ENCODE data around the gene CXCL13.

The CXCL13 gene

DNA sequence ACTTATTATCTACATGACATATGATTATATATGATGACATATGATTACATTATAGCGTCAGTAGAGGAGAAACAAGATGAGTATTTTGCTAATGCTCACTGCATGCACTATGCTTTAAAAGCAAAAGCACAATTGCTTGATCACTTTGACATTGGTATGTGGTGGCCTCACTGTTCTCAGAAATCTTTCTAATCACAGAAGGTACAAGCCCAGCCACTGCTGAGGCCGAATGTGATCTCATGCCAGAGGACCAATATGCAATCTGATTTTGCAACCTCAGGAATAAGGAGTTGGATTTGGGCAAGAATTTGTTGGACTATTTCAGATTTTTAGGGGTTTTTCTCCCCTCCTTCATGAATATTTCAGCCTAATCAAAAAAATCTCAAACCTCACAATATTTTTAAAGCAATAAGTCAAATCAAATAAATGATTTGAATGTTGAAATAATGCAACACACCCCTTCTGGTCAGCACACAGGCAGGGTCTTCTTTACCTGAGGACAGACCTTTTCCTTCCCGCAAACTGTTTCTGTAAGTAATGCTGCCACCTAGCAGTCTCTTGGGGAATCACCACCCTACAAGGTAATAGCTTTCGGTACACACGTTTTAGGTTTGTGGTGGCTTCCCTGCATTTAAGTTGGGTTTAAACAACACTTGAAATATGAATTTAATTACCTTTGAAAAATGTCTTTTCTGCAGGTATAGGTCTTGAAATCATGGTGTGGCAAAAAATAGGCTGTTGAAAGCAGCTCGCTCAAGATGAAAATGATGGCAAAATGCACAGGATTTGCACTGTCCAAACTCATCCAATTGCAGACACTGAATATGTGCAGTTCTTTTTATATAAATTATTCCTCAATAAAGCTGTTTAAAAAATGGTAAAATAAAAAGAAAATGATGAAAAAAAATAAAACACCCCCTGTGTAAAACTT is 4.8 kb upstream of the CXCL13 start:
- H3K4me3 ChIP-seq (ENCODE audit: control insufficient read depth in 1 of 7, extremely low read depth in 1 of 7, insufficient read depth in 4 of 7, low read depth in 2 of 7, low read length in 6 of 7), result no peak overlapping the region
- peak; percentile 36 to 58 (median 50) for DNase-seq
- ChIA-PET CTCF (interaction anchor here (0.8 to 15.8 kb wide), 29 partner anchors 9 to 248 kb away, joined by 3 to 239 read pairs (median 4); no protein-coding TSS in a partner anchor), POLR2A (no interaction called here)
- H3K9me3 ChIP-seq (ENCODE audit: control extremely low read depth in 1 of 5, control insufficient read depth in 4 of 5, insufficient read depth in 2 of 5, low read depth in 1 of 5, low read length in 4 of 5), result no peaks in the 10 kb centered on the region
- H3K36me3 ChIP-seq (ENCODE audit: control insufficient read depth in 4 of 4, insufficient read depth in 4 of 4, low read length in 3 of 4), result no peaks in the 10 kb centered on the region
- no peak overlapping the region for H3K27ac ChIP-seq (ENCODE audit: insufficient read depth in 1 of 2, low read depth in 1 of 2, low read length in 2 of 2, poor library complexity in 1 of 2, severe bottlenecking in 2 of 2)
- WGBS (ENCODE audit: insufficient coverage), result 63% methylated on average over 2 of the region's 6 CpGs
- H3K4me1 ChIP-seq (ENCODE audit: control extremely low read depth in 1 of 4, control insufficient read depth in 4 of 4, insufficient read depth in 4 of 4, low read length in 3 of 4), result no peaks in the 10 kb centered on the region
- H3K27me3 ChIP-seq (replicated peaks in 2 of 5; ENCODE audit: control insufficient read depth in 4 of 5, insufficient read depth in 5 of 5, low read length in 4 of 5), result peaks cover 0 to 2% (median 0%) of the 10 kb centered on the region in 5 experiments

DNA sequence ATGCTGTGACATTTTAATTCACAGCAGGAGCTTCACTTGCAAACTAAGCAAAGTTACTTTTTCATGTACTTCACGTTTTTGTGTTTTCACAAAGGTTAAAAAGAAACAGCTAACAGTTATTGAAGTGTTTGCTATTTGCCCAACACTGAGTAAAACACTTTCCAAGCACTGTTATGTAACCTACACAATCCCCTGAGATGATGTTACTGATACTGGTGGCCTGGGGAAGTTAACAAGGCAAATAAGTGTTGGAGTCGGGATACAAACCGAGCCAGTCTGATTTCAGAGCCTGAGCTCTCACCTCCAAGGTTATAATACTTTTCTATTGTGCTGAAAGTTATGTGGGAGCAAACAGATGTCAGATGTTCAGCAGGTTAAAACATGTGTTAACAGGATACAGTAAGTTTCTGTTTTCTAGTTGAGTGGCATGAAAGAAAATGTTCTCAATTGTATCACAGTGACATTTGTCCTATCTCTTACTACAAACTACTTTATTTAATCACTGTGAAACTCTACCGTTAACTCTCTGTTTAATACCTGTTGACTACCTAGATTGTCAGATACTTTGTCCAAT is 3.9 kb upstream of the CXCL13 start:
- DNase-seq, result no peak
- Histone ChIP-seq H3K27me3 (replicated peaks in 2 of 5; ENCODE audit: control insufficient read depth in 4 of 5, insufficient read depth in 5 of 5, low read length in 4 of 5) (peaks cover 0 to 2% (median 0%) of the 10 kb centered on the region in 5 experiments), H3K36me3 (ENCODE audit: control insufficient read depth in 4 of 4, insufficient read depth in 4 of 4, low read length in 3 of 4) (no peaks in the 10 kb centered on the region), H3K27ac (ENCODE audit: insufficient read depth in 1 of 2, low read depth in 1 of 2, low read length in 2 of 2, poor library complexity in 1 of 2, severe bottlenecking in 2 of 2) (no peak overlapping the region), H3K4me1 (ENCODE audit: control extremely low read depth in 1 of 4, control insufficient read depth in 4 of 4, insufficient read depth in 4 of 4, low read length in 3 of 4) (no peaks in the 10 kb centered on the region), H3K9me3 (ENCODE audit: control extremely low read depth in 1 of 5, control insufficient read depth in 4 of 5, insufficient read depth in 2 of 5, low read depth in 1 of 5, low read length in 4 of 5) (no peaks in the 10 kb centered on the region), H3K4me3 (ENCODE audit: control insufficient read depth in 1 of 7, extremely low read depth in 1 of 7, insufficient read depth in 4 of 7, low read depth in 2 of 7, low read length in 6 of 7) (no peak overlapping the region)
- 100% methylated on average over 4 of the region's 4 CpGs for WGBS (ENCODE audit: insufficient coverage)
- CTCF ChIA-PET, result interaction anchor here (0.8 to 15.8 kb wide), 22 partner anchors 8 to 249 kb away, joined by 3 to 239 read pairs (median 4); no protein-coding TSS in a partner anchor
- POLR2A ChIA-PET, result no interaction called here

DNA sequence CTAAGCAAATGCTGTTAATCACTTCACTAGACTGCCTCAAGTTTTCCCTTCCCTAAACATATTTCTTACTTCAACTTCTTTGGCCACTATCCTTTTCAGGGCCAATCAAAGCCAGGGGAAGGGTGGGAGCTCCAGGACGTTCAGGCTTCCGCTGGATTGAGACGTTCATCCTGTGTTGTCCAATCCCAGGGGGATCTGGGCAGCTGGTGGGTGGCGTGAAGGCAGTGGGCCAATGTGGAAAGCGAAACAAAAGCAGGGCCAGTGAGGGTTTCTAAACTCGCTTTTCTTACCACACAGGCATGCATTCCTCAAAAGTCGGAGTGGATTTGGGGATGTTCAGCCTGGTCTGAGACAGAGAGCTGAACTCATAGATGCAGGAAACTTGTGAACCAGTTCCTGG is 7.6 kb downstream of the CXCL13 start:
- DNase-seq, result no peak
- H3K9me3 ChIP-seq (ENCODE audit: control extremely low read depth in 1 of 5, control insufficient read depth in 4 of 5, insufficient read depth in 2 of 5, low read depth in 1 of 5, low read length in 4 of 5), result no peaks in the 10 kb centered on the region
- ChIA-PET POLR2A (no interaction called here), CTCF (interaction anchor here (1.0 to 1.3 kb wide), 2 partner anchors 10 to 148 kb away, joined by 4 to 5 read pairs; no protein-coding TSS in a partner anchor)
- H3K36me3 ChIP-seq (ENCODE audit: control insufficient read depth in 4 of 4, insufficient read depth in 4 of 4, low read length in 3 of 4), result no peaks in the 10 kb centered on the region
- 99% methylated on average over 7 of the region's 7 CpGs for WGBS (ENCODE audit: insufficient coverage)
- no peak overlapping the region for H3K4me3 ChIP-seq (ENCODE audit: control insufficient read depth in 1 of 7, extremely low read depth in 1 of 7, insufficient read depth in 4 of 7, low read depth in 2 of 7, low read length in 6 of 7)
- no peaks in the 10 kb centered on the region for H3K27me3 ChIP-seq (replicated peaks in 2 of 5; ENCODE audit: control insufficient read depth in 4 of 5, insufficient read depth in 5 of 5, low read length in 4 of 5)
- H3K4me1 ChIP-seq (ENCODE audit: control extremely low read depth in 1 of 4, control insufficient read depth in 4 of 4, insufficient read depth in 4 of 4, low read length in 3 of 4), result no peaks in the 10 kb centered on the region
- no peak overlapping the region for H3K27ac ChIP-seq (ENCODE audit: insufficient read depth in 1 of 2, low read depth in 1 of 2, low read length in 2 of 2, poor library complexity in 1 of 2, severe bottlenecking in 2 of 2)

DNA sequence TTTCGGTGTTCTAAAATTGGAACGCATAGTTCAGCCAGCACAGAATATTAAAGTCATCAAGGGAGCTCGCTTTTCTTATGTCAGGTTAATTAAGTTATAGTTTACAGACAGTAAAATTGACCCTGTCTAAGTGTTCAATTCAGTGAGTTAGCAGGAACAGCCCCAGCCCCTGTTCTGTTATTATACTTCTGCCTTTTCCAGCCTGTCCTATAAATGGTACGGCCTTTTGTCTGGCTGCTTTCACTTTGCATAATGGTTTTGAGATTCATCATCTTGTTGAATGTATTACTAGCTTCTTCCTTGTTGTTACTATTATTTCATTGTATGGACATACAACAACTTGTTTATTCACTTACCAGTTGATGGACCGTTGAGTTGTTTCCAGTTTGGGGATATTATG is 9.5 kb downstream of the CXCL13 start:
- ChIA-PET CTCF (interaction anchor here (0.6 to 1.7 kb wide), 7 partner anchors 9 to 175 kb away, joined by 3 to 11 read pairs (median 3); partner anchors contain the start of gene CXCL13), POLR2A (no interaction called here)
- Histone ChIP-seq H3K27ac (ENCODE audit: insufficient read depth in 1 of 2, low read depth in 1 of 2, low read length in 2 of 2, poor library complexity in 1 of 2, severe bottlenecking in 2 of 2) (no peak overlapping the region), H3K4me3 (ENCODE audit: control insufficient read depth in 1 of 7, extremely low read depth in 1 of 7, insufficient read depth in 4 of 7, low read depth in 2 of 7, low read length in 6 of 7) (no peak overlapping the region), H3K27me3 (replicated peaks in 2 of 5; ENCODE audit: control insufficient read depth in 4 of 5, insufficient read depth in 5 of 5, low read length in 4 of 5) (no peaks in the 10 kb centered on the region), H3K36me3 (ENCODE audit: control insufficient read depth in 4 of 4, insufficient read depth in 4 of 4, low read length in 3 of 4) (no peaks in the 10 kb centered on the region), H3K9me3 (ENCODE audit: control extremely low read depth in 1 of 5, control insufficient read depth in 4 of 5, insufficient read depth in 2 of 5, low read depth in 1 of 5, low read length in 4 of 5) (no peaks in the 10 kb centered on the region), H3K4me1 (ENCODE audit: control extremely low read depth in 1 of 4, control insufficient read depth in 4 of 4, insufficient read depth in 4 of 4, low read length in 3 of 4) (peaks cover 0 to 2% (median 0%) of the 10 kb centered on the region in 4 experiments)
- DNase-seq, result no peak
- WGBS (ENCODE audit: insufficient coverage), result 100% methylated on average over 1 of the region's 5 CpGs

DNA sequence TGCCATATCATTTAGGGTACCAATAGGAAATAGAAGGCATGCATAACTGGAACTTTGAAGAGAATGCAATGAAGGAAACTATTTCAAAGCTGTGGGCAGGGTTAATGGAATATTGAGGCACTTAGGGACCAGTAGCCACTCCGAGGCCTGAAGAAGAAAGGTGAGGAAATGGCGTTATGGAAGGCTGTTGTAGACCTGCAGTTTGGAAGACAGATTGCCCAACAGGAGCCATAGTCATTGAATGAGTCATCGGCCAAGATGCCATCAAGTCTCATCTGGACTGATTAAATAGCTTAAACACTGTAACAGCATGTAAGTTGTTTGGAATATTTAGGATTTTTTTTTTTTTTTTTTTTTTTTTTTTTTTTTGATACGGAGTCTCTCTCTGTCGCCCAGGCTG is 11.6 kb downstream of the CXCL13 start:
- WGBS (ENCODE audit: insufficient coverage), result 100% methylated on average over 1 of the region's 5 CpGs
- POLR2A ChIA-PET, result no interaction called here
- H3K4me3 ChIP-seq (ENCODE audit: control insufficient read depth in 1 of 7, extremely low read depth in 1 of 7, insufficient read depth in 4 of 7, low read depth in 2 of 7, low read length in 6 of 7), result no peak overlapping the region
- no peak overlapping the region for H3K27ac ChIP-seq (ENCODE audit: insufficient read depth in 1 of 2, low read depth in 1 of 2, low read length in 2 of 2, poor library complexity in 1 of 2, severe bottlenecking in 2 of 2)
- DNase-seq, result peak in 1 of 3 donors; percentile 13
- CTCF ChIA-PET, result interaction anchor here (0.8 to 2.7 kb wide), 5 partner anchors 8 to 255 kb away, joined by 3 to 10 read pairs (median 4); no protein-coding TSS in a partner anchor
- peaks cover 0 to 2% (median 0%) of the 10 kb centered on the region in 4 experiments for H3K4me1 ChIP-seq (ENCODE audit: control extremely low read depth in 1 of 4, control insufficient read depth in 4 of 4, insufficient read depth in 4 of 4, low read length in 3 of 4)
- H3K27me3 ChIP-seq (replicated peaks in 2 of 5; ENCODE audit: control insufficient read depth in 4 of 5, insufficient read depth in 5 of 5, low read length in 4 of 5), result peaks cover 0 to 6% (median 0%) of the 10 kb centered on the region in 5 experiments
- no peaks in the 10 kb centered on the region for H3K9me3 ChIP-seq (ENCODE audit: control extremely low read depth in 1 of 5, control insufficient read depth in 4 of 5, insufficient read depth in 2 of 5, low read depth in 1 of 5, low read length in 4 of 5)
- H3K36me3 ChIP-seq (ENCODE audit: control insufficient read depth in 4 of 4, insufficient read depth in 4 of 4, low read length in 3 of 4), result no peaks in the 10 kb centered on the region

DNA sequence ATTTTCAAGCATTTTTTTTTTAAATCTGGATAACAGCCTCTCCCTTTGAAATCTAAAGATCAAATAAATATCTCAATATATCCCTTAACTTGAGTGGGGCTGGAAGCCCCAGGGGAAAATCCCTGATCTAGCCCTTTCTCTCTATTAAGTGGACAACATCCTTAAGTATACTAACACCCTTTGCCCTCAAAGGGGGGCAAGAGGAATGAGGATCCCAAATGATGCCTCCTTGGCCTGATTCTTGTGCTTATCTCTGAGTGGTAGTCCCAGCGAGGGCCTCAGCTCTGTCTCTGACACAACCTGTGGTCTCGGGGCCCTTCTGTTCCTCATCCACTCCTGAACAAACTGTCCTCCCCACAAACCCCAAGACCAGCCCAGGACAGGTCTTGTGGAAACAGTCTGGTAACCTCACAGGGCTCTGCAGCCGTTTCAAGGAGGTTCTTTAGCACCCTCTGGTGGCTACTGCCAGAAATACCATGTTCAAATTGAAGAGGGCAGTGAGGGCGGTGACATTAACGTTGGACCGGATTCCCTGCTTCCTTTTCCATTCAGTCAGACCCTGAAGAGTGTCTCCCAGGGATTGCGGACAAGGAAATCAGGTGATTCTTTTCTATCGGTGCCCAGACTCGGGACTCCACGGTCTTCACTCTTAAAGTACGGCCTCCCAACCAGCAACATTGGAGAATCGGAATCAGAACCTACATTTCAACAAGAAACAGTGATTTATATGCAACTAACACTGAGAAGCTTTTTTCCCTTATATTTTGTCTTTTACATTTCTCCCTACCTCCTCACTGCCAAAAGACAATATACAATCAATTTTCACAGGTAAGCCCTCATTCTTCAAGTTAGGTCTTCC is 13.0 kb downstream of the CXCL13 start:
- H3K36me3 ChIP-seq (ENCODE audit: control insufficient read depth in 4 of 4, insufficient read depth in 4 of 4, low read length in 3 of 4), result no peaks in the 10 kb centered on the region
- H3K27me3 ChIP-seq (replicated peaks in 2 of 5; ENCODE audit: control insufficient read depth in 4 of 5, insufficient read depth in 5 of 5, low read length in 4 of 5), result peaks cover 0 to 6% (median 0%) of the 10 kb centered on the region in 5 experiments
- no peaks in the 10 kb centered on the region for H3K9me3 ChIP-seq (ENCODE audit: control extremely low read depth in 1 of 5, control insufficient read depth in 4 of 5, insufficient read depth in 2 of 5, low read depth in 1 of 5, low read length in 4 of 5)
- ChIA-PET CTCF (interaction anchor here (0.7 to 3.5 kb wide), 15 partner anchors 8 to 243 kb away, joined by 3 to 23 read pairs (median 5); partner anchors contain the start of gene CXCL13), POLR2A (no interaction called here)
- H3K27ac ChIP-seq (ENCODE audit: insufficient read depth in 1 of 2, low read depth in 1 of 2, low read length in 2 of 2, poor library complexity in 1 of 2, severe bottlenecking in 2 of 2), result no peak overlapping the region
- H3K4me1 ChIP-seq (ENCODE audit: control extremely low read depth in 1 of 4, control insufficient read depth in 4 of 4, insufficient read depth in 4 of 4, low read length in 3 of 4), result peaks cover 0 to 2% (median 0%) of the 10 kb centered on the region in 4 experiments
- peak; percentile 57 to 83 (median 78) for DNase-seq
- peak overlapping the region in 1 of 7 experiments; percentile 44 for H3K4me3 ChIP-seq (ENCODE audit: control insufficient read depth in 1 of 7, extremely low read depth in 1 of 7, insufficient read depth in 4 of 7, low read depth in 2 of 7, low read length in 6 of 7)
- 16% methylated on average over 12 of the region's 12 CpGs for WGBS (ENCODE audit: insufficient coverage)
